Astrocyte of the cerebellum (primary cell): ENCODE results near the gene PTPRU.

Experiments used
- DNase-seq: peaks from one replicate; pipeline ENCODE4 v3.0.0-alpha.2; 2011; ENCODE audit warnings: low read depth
- H3K4me3 ChIP-seq: 2 replicates; pipeline ENCODE4 v1.5.1; 2011; ENCODE audit warnings: mild to moderate bottlenecking, low read depth, low read length, moderate library complexity
- in situ Hi-C: cut with HindIII; loops from 2 replicates; pipeline ENCODE4 v1.10.0; 2017; ENCODE audit warnings: low sequenced_read_pairs
- TF ChIP-seq, protein P1 (sequence below): IDR thresholded peaks from 2 replicates; pipeline ENCODE4 v1.5.1; 2012; ENCODE audit warnings: low read length, low read depth, moderate library complexity, mild to moderate bottlenecking; ENCODE audit errors: missing control alignments

PTPRU gene

DNA sequence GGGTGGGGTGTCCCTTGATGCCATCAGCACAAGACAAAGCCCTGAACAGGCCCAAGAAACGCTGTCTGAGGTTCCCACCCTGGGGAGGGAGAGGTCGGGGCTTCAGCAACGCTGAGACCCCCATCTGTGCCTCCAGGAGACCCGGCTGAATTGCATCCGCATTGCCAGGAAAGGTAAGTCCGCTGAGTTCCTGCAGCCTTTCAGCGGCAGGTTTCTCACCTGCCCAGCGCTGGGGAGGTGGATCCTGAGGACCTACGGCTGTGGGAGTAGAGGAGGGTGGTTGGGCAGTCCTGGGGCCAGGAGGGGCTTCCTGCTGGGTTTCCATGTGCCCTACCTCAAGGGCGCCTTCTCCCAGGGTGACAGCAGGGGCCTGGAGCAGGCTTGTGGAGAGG is 47.5 kb downstream of the PTPRU start:
- no peak for DNase-seq
- in situ Hi-C loops = no loop called here
- TF ChIP-seq, protein P1, sequence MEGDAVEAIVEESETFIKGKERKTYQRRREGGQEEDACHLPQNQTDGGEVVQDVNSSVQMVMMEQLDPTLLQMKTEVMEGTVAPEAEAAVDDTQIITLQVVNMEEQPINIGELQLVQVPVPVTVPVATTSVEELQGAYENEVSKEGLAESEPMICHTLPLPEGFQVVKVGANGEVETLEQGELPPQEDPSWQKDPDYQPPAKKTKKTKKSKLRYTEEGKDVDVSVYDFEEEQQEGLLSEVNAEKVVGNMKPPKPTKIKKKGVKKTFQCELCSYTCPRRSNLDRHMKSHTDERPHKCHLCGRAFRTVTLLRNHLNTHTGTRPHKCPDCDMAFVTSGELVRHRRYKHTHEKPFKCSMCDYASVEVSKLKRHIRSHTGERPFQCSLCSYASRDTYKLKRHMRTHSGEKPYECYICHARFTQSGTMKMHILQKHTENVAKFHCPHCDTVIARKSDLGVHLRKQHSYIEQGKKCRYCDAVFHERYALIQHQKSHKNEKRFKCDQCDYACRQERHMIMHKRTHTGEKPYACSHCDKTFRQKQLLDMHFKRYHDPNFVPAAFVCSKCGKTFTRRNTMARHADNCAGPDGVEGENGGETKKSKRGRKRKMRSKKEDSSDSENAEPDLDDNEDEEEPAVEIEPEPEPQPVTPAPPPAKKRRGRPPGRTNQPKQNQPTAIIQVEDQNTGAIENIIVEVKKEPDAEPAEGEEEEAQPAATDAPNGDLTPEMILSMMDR = no peak
- H3K4me3 ChIP-seq = no peak overlapping the region

DNA sequence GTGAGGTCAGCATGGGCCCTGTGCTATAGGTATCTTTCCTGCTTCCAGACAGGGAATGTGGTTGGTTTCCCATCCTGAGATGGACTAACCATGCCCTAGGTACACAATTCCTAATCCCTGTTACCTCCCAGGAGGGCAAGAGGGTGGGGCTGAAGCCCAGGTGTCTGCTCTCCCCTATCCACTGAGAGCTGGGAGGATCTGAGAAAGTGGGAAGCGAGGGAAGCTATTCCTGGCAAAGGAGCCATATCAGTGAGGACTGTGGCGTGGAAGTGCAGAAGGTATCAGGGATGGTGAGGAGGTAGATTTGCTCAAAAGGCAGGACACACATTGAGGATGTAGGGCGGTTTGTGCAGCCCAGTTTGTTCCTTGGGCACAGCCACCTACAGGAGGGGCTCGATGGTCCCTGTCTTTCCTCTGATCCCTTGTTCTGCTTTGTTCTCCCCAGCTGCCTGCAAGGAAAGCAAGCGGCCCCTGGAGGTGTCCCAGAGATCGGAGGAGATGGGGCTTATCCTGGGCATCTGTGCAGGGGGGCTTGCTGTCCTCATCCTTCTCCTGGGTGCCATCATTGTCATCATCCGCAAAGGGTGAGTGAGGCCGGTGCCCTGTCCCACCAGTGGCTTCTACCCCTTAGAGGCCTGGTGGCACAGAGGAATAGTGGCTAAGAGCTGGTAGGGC is 48.1 kb downstream of the PTPRU start:
- DNase-seq = no peak
- TF ChIP-seq, protein P1 = no peak
- H3K4me3 ChIP-seq = no peak overlapping the region
- in situ Hi-C loops = no loop called here

DNA sequence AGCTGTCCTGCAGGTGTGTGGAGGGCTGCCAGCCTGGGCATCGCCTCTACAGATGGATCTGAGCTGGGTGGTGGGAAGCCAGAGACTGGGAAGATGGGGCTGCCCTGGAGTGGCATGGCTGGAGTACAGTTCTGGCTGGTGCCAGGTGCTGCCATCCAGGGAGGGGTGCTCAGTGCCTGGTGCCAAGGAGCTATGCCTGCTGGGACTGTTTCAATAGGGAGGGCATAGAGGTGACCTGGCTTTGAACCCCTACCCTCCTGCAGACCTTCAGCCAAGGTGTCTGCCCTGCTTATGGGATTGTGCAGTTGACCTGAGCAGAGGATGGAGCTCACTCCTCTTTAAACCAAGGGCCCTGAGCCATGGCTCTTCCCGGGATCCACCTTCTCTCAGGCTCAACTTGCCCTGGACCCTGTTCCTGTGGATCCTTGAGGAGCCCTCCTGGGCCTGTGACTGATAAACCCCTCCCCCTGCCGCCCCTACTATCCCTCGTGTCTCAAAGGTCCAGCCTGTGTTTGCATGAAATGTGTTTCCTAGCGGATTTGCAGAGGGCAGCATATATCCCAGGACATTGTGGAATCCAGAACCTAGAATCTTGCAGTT is 48.7 kb downstream of the PTPRU start:
- H3K4me3 ChIP-seq = no peak overlapping the region
- no peak for DNase-seq
- in situ Hi-C loops = no loop called here
- TF ChIP-seq, protein P1 = no peak

DNA sequence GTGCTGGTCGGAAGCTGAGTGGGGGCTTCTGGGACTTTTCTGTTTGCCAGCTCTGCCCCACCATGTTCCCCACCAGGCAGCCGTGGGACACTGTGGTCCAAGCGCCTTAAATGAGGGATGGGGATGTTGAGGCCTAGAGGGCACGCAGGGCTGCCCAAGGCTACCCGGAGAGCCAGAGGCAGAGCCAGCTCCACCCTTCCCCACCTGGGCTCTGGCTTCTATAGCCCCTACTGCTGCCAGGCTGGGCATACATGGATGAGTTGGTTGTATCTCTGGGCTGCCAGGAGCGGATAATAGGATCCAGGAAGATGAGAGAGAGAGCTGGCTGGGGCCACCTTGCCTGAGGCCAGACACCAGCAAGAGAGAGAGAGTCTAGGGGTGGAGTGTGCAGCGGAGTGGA is 49.4 kb downstream of the PTPRU start:
- no peak for DNase-seq
- in situ Hi-C loops = no loop called here
- H3K4me3 ChIP-seq = no peak overlapping the region
- TF ChIP-seq, protein P1 = no peak

DNA sequence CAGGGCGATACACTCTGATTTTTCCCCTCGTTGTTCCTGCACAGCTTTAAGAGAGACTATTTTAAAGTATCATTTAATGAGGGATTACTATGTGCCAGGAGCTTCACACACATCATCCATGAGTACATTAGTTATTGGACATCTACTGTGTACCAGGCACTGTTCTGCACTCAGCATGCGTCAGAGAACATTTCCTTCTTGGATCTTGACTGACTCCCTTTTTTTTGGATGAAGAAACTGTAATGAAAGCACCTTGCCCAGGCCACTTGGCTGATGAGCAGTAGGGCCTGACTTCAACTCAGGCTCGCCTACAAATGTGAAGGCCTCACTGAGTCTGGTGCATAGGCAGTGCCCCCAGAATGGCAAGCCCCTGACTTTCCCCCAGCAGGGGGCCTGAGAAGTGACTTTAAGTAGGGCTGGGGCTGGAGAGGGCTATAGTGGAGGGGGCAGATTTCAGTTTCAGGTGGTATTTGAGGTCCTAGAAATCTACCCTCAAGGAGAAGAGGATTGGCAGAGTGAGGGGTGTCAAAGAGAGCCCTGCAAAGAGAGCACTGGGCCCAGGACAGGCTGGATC is 50.0 kb downstream of the PTPRU start:
- no peak overlapping the region for H3K4me3 ChIP-seq
- in situ Hi-C loops = no loop called here
- TF ChIP-seq, protein P1 = no peak
- DNase-seq = no peak

DNA sequence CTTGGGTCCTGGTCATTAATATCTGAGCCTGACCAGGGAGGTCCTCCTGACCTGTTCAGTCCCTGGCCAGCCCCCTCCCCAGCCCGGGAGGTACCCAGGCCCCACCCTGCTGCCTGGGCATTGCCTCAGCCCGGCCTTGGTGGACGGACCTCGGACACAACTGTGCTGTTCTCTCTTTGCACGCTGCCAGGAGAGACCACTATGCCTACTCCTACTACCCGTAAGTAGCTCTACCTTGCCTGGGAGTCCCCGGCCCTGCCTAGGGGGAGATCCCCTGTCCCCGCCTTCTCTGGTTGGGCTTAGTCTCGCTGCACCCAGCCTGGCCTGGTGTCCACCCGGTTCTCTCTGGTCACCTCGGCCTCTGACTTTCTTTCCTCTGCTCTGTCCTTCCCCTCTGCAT is 53.2 kb downstream of the PTPRU start:
- TF ChIP-seq, protein P1 = no peak
- in situ Hi-C loops = no loop called here
- no peak overlapping the region for H3K4me3 ChIP-seq
- DNase-seq = no peak
